NCI-H2196 treated with DMSO at 0.1 percent for 48 hours (cell line): Measurements from ENCODE around the gene GALNTL6.

Experiments
- DNase-seq: peaks from one replicate; lab custom pipeline; 2025; ENCODE audit not compliant: unreplicated experiment; lab: John Stamatoyannopoulos, UW

Gene GALNTL6

DNA sequence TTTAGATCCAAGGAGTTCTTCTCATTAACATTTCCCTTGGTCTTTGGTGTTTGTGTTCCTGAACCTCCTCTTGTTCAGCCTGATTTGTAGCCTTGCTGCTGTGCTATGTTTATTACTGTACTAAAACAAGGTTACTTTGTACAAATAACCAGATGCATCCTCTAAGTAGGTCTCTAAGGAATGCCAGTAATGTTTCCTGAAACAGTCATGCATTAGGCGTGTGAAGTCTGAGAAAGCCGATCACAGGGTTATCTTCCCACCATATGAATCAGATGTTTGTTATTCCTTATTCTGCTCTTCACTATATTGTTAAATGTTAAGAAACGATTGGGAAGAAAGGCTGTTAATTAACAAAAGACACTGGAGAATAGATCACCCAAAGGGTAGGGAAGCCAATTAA lies 66.9 kb downstream of the GALNTL6 start:
- DNase-seq, result no peak

DNA sequence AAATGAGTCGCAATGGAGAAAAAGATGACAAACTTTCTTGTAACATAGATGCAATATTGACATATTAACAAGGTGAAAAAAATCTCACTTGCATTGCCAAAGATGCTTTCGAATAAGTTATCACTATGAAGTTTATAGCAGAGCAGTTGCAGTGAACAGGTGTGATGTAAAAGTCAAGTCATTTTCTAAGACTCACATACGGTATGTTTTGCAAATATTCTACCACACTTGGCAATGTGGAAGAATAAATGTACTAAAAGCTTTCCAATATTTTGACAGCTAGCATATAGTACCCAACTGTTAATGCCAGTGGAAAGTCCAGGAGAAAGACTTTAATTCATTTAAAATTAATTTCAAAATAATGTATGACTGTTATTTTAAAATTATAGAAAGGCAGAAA lies 76.5 kb downstream of the GALNTL6 start:
- DNase-seq, result no peak

GRCh38 chr4:171891038-171891437 lies 77.8 kb downstream of the GALNTL6 start:
- no peak for DNase-seq

GRCh38 chr4:171896426-171896825 lies 83.2 kb downstream of the GALNTL6 start:
- no peak for DNase-seq

GRCh38 chr4:171919314-171919713 lies 106.1 kb downstream of the GALNTL6 start:
- no peak for DNase-seq

- no peak for DNase-seq
These were observed 107.7 kb downstream of the GALNTL6 start for GRCh38 chr4:171920901-171921300.

- no peak for DNase-seq
These were observed 111.7 kb downstream of the GALNTL6 start for GRCh38 chr4:171924746-171925376.

GRCh38 chr4:171928336-171928735 lies 115.1 kb downstream of the GALNTL6 start:
- no peak for DNase-seq

GRCh38 chr4:171929477-171929876 lies 116.3 kb downstream of the GALNTL6 start:
- DNase-seq, result no peak

GRCh38 chr4:171929907-171930306 lies 116.7 kb downstream of the GALNTL6 start:
- DNase-seq, result no peak

DNA sequence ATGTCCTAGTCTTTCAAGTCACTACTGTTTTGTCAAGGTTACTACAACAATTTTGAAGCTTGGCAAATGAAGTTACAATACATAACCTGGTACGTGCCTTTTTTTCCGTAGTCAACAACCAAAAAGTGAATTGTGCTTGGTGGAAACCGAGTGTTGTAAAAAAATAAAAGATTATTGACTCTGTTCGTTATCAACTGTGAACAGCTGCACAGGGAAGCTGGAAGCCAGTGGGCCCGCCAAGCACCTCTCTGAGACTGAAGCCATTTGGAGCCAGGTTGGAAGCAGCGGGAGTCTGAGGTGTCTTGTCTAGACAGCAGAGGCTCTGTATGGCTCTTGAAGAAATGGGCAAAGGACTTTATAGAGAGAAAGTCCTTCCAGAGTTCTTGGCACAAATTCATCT lies 119.0 kb downstream of the GALNTL6 start:
- DNase-seq, result no peak

GRCh38 chr4:171940656-171941055 lies 127.5 kb downstream of the GALNTL6 start:
- no peak for DNase-seq

GRCh38 chr4:171947400-171947799 lies 134.2 kb downstream of the GALNTL6 start:
- no peak for DNase-seq

DNA sequence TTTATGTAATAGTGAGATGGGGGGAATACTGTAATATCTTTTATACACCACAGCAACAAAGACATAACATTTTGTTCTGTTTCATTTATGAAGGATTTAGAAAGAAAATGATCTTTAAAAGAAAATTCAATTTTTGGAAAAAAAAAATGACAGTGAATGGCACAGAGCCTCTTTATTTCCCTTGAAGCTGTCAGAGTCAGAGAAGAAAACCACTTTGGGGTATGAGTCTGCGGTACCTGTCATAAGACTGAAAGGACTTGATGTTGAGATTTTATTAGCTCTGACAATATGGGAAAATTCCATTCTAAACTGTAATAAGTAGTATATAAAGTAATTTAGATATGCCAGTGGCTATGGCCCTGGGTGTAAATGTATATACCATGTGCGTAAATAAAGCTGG lies 134.8 kb downstream of the GALNTL6 start:
- no peak for DNase-seq

GRCh38 chr4:171954650-171955049 lies 141.4 kb downstream of the GALNTL6 start:
- DNase-seq, result no peak

DNA sequence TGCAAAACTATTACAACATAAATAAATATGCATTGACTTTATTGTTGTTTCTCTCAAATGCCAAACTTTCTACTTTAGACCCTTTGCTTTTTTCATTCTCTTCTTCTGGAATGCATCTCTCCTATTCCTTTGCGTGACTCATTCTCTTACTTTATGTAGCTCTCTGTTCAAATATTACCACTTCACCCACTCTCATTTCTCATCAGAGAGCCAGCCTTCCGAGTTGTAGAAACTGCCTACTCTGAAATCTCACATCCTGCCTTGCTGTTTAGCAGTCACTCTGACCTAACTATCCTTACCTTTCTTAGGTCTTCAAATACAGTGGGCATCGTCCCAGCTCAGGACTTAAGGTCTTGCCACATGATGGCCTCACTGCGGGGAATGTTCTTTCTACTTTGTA lies 143.5 kb downstream of the GALNTL6 start:
- no peak for DNase-seq

DNA sequence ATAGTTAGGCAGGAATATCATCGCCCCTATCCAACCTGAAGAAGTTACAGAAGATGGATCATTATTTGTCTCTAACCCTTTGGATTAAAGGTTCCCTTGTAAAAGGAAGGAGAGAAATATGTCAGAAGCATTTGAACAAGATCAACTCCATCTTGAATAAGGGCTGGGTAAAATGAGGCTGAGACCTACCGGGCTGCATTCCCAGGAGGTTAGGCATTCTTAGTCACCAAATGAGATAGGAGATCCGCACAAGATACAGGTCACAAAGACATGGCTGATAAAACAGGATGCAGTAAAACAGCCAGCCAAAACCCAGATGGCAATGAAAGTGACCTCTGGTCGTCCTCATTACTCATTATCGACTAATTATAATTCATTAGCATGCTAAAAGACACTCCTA lies 148.9 kb downstream of the GALNTL6 start:
- no peak for DNase-seq

DNA sequence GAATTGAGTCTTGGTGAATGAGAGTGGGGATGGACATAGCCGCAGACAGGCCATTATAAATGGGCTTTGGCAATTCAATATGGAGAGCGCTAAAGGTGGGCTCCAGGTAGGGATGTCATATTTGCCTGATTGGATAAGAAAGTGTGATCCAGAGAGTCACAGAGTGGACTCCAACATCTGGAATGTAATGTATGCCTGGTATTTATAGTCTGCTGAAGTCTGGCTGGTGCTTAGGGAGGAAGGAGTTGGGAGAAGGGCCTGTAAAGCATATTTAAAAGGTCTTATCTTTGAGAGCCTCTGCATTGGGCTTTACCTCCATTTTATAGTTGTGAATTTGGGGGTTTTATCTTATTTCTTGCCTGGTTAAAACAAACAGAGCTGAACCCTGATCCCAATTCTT lies 153.2 kb downstream of the GALNTL6 start:
- no peak for DNase-seq

- no peak for DNase-seq
These were observed 165.0 kb downstream of the GALNTL6 start for GRCh38 chr4:171978216-171978615.

DNA sequence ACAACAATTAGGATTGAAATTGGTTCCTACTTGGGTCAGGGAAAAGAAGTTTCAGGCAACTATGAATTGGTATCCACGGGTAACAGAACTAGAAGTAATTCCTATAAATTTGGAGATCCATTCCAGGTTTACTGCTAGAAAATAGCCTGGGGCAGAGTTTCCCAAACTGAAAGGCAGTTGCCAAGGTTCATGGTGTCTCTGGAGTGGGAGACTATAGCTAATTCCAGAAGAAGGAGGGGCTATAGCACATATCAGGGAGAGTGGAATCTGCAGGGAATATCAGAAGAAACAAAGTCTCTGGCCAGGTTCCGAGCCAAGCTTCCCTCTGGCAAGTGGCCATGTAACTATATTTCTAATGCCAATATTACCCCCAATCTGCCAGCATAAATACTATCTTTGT lies 166.3 kb downstream of the GALNTL6 start:
- DNase-seq, result no peak

DNA sequence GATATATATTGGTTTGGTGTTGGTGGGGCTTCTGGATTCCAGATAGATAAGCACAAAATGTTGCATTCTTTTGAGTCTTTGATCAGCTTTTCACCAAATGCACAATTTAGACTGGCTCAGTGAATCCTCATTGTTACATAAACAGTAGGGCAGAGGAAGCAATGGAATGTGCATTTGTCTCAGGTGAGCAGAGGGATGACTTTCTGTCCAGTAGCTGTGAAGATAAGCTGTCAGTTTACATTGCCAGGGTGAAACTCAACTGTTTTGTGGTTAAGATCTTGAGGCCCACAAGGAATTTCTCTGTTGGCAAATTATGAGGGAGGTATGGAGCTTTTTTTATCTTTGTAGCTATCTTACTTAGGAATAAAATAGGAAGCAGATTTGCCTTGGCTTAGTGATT lies 168.0 kb downstream of the GALNTL6 start:
- DNase-seq, result no peak

DNA sequence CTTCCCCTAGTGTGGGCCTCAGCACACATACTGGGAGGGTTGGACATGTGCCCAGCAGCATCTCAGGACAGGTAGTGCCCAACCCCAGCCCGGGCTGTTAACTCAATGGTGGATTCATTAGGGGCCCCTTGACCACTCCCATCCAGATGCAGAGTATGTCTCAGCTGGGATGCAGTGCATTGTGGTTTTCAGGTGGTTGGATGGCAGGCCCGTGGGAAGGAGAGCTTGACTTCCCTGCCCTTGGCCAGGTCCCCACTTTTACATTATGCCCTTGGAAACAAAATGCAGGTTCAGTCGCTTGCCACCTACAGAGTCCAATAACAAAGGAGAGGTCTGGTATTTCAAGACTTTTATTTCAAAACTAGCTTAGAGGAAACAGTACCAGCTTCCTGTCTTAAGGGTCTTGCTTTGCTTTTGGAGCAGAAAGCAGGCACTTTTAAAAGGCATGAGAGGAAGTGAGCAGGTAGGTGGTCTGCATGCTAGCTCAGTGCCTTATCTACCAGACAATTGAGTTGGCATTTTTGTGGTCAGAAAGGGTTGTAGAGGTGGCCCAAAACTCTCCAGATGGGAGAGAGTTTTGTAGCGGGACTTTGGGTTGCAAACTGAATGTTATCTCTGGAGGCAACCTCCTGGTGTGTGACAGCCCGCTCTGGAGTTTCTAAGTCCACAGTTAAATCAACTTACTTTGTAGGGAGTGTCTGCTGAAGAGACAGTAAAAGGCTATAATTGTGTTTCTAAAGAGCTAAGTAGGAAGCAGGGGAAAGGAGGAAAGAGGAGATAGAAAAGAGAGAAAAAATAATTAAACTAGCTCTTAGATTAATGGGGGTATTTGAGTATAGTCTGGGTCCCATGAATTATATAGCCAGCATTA lies 171.0 kb downstream of the GALNTL6 start:
- no peak for DNase-seq

DNA sequence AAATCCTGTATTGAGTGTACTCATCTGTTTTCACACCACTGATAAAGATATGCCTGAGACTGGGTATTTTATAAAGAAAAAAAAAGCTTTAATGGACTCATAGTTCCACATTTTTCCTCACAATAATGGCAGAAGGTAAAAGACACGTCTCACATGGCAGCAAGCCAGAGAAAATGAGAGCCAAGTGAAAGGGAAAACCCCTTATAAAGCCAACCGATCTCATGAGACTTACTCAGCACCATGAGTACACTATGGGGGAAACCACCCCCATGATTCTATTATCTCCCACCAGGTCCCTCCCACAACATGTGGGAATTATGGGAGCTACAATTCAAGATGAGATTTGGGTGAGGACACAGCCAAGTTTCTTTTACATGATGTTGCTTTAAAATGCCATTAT lies 171.9 kb downstream of the GALNTL6 start:
- DNase-seq, result no peak
